Lower leg skin (tissue), 3 donors: ENCODE results near the gene MOB1A.

Experiments used
- CTCF ChIP-seq, 3 donors: fragments of 450-650 bp; IDR thresholded peaks; one replicate each; pipeline ENCODE4 v1.5.1; 2016; ENCODE audit warnings: antibody characterized with exemption in 3 of 3, mild to moderate bottlenecking in 3 of 3, moderate library complexity in 2 of 3
- POLR2A ChIP-seq, 2 donors: fragments of 450-650 bp; IDR thresholded peaks; one replicate each; pipeline ENCODE4 v1.6.1; 2016 to 2017; ENCODE audit warnings: antibody characterized with exemption in 2 of 2, mild to moderate bottlenecking in 1 of 2, moderate library complexity in 1 of 2

DNA sequence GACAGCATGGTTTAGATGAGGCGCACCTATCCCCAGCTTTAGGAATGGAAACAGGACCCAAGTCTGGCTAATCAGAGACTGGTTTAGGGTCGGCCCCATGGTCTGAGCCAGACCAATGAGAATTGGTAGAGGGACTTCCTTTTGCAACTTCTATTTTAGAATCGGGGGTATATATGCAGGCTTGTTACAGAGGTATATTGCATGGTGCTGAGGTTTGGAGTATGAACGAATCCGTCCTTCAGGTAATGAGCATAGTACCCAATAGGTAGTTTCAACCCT, 29.5 kb downstream of the MOB1A start:
- TF ChIP-seq CTCF (IDR thresholded peaks at IDR 0.05) (no peak), POLR2A (IDR thresholded peaks at IDR 0.05) (no peak)
